GM19467 (cell line): ENCODE data around the gene BET1.

ENCODE experiments used
- ATAC-seq: cut with Tn5 transposase; IDR thresholded peaks from one replicate; pipeline ENCODE4 v1.9.1; 2021; ENCODE audit warnings: mild to moderate bottlenecking, moderate library complexity; ENCODE audit not compliant: unreplicated experiment

BET1 gene

DNA sequence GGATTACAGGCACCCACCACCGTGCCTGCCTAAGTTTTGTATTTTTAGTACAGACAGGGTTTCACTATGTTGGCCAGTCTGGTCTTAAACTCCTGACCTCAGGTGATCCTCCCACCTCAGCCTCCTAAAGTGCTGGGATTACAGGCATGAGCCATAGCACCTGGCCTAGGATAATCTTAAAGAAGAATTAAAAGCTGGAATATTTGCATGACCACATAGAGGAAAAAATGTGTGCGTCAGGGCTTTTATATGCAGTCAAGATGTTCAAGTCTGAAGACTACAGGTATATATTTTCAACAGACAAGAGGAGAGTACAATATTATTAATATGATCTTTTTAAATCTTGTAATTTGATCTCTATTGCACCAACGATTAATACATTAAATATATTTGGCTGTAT, 43.2 kb downstream of the BET1 start:
- no peak for ATAC-seq

DNA sequence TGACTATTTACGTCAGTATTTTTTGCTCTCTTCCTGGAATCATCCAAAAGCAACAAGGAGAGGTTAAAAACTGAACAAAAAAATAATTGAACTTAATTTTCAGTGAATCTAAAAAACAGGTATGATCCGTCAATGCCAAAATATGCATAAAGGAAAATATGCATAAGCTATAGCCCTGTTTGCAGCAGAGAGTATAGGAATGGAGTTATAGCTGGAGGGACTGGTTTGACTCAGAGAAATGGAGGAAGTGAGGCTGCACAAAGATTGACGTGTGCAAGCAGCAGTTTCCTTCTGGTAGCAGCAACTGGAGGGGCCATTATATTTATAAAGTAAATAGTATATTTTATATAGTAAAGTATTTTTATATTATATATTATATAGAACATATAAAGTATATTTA, 45.5 kb downstream of the BET1 start:
- no peak for ATAC-seq

DNA sequence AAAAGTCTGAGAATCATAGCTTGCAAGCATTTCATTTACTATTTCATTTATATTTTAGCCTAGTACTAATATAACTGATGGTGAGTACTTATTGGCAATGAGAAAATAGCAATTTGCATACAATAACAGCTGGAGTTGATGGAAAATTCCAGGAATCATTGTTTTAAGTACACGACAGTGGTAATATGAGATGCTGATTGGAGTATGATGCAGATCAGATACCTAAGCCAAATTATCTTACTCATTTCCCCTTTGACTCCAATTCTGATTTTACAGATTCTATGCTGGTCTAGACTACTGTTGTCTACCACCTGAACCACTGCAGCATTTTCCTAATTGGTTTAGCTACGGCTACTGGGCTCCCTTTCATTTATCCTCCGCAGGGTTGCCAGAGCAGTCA, 45.9 kb downstream of the BET1 start:
- no peak for ATAC-seq

DNA sequence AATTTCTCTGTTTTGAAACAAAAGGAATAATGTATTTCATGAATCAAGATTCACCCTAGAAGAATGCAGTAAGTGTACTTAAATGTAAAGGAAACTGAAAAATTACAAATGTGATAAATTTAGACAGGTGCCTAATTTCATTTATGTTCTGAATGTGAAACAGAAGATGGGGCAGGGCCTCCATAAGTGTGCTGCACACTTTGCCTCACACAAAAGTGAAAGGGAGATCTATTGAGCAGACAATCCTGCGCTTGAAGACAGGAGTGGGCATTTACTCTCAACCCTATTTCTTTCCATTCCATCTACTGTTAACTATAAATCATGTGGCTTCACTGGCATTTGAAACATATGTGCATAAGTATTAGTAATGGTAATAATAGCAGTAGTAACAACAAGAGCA, 46.4 kb downstream of the BET1 start:
- ATAC-seq, result no peak

DNA sequence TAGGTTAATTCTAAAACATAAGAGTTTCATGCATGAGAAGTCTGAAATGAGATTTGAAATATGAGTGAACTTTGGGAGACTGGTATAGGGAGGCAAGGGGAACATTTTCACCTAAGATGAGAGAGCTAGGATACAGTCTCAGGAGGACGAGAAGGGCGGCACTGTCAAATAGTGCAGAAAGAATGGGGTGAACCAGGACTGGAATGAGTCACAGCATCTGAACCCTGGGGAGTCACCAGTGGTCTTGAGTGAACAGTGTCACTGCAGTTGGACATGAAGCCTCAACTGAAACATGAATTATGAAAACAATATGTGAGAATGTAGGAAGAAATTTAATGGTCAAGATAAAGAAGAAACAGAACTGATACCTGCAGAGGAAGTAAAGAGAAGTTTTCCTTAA, 48.9 kb downstream of the BET1 start:
- ATAC-seq, result peak; percentile 50

DNA sequence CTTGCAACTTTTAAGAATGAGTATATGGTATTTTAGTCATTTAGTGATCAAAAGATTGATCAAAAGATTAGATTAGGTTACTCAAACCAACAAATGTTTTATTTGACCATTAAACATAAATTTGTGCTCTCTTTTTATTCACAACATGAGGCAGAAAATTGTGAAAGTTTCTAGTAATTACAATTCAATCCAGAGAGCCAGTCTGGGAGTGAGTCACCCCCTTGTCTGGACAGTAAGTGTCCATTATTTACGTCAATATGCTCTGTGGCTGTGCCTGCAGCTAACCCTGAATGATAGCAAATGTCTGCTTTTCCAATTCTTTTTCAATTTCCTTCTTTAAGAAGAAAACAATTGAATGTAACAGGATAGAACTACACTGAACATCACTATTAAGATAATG, 54.7 kb downstream of the BET1 start:
- ATAC-seq, result no peak

DNA sequence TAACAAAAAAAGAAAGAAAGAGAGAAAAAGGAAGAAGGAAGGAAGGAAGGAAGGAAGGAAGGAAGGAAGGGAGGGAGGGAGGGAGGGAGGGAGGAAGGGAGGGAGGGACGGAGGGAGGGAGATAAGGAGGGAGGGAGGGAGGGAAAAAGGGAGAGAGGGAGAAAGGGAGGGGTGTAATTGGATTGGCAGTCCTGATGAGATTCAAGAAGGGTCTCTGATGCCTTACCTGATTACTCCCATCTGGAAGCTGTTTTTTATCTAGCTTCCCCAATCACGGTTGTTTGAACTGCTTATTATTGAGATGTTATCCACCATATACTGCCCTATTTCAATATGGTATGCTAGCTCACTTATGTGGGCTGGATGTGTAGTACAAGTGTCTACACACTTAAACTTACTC, 55.3 kb downstream of the BET1 start:
- ATAC-seq, result no peak

DNA sequence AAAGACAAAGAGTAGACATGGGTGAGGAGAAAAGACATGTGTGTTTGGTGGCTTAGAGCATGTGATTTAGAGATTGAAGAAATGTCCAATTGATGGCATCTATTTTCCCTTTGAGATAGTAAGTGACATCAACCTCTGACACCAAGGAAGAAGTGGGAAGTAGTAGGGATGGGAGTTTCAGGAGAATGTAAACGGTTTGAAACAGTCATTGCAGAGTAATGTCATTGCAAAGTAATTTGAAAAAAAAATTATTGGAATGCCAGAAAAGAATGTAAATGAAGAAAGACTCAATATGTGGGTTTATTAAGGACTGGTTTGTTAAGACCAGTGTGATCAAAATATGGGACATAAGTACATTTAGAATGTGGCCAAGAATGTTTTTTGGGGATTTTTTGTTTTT, 56.0 kb downstream of the BET1 start:
- ATAC-seq, result no peak

DNA sequence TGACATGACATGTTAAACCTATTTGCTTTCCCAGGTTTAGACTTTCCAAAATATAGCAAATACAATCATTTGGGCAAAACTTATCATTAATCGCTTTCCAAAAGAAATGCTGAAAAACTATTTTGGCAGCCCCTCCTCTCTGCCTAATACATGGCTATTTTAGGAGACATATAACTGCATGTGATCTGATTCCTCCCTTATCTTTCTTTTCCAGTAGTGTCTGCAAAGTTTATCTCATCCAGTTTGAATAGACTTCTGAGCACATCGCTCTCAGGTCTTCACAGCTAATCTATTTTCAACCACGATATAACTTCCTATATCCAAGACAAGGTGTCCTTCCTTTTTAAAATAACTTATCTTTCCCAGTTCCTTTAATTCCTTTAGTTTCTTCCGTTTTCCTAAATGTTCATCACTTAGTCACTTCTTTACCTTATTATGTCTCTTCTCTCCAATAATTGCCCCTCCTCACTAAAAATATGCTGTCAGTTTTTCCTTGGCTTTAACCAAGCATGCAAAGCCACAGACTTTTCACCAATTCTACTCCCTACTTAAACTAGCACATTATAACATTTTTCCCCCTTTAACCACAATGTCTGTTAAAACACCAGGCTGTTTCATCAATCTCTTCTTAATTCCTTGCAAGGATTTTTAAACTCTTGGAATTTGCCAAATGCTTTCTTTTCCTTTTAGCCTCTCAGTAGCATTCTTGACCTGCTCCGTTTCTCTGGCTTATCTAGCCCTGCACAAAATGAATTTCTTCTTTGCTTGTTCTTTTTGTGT, 58.2 kb downstream of the BET1 start:
- no peak for ATAC-seq

DNA sequence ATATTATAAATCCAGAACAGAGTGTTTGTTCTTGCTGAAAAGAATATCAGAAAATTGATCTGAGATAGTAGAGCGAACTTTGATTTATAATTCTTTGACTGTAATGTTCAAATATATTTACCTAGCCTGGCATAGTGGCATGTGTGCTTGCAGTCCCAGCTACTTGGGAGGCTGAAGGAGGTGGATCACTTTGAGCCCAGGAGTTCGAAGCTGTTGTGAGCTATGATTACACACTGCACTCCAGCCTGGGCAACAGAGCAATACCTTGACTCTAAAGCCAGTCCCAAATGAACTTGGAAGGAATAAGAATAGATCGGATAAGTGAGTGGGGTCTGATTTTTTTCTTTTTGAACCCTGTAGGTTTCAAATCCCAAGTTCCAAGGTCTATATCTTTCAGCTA, 59.1 kb downstream of the BET1 start:
- ATAC-seq, result no peak

DNA sequence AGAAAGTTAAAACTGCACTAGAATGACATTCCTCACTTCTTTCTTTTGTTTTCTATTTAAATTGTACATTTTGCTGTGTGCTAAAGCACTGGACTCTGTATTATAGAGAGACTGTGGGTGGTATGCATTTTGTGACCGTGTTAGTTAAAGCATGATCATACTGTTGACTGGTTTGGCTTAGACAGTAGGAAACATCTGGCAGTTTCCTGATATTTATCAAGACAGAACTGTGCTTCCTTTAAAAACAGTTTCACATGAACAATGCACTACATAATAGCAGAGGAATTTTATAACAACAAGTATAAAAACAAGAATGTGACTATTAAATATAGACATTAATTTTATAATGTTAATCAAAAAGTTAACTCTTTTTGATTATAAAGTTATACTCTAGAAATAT, 59.5 kb downstream of the BET1 start:
- ATAC-seq, result no peak

DNA sequence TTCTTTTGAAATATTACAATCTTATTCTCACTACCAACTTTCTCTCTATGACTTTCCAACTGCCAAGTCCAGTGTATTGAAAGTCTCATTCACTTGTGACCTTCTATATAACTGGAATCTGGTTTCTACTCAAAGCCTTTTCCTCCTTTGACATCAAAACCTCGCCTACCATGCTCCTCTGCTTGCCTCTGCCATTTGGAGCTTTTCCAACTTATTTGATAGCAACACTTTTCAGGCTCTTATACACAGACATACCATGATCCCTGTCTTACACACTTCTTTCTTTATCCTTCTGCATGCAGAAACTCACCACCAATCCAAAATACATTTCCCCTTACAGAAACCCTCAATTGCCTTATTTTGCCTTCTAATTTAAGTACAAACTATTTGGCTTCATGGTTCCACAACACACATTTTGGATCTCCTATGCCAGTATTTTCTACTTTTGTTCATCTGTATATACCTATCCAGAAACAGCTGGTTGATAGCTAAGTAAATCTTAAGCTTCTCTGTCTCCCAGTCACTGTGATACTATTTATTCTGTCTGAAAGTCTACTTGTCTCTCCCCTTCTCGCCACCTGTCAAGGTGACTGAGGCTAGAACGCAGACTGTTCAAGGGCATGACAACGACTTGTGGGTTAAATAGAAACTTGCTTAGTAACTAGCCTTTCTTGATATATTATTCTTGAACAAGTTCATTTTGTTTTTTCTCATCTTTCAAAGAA, 60.2 kb downstream of the BET1 start:
- no peak for ATAC-seq
